GM12865 (cell line): ENCODE results near the gene MAN1A2.
A peak's percentile ranks its signal among the peaks of the same experiment; 100 is the strongest.

Experiments used
- DNase-seq: peaks from one replicate; pipeline ENCODE4 v3.0.0; 2010; ENCODE audit warnings: low read depth
- H3K4me3 ChIP-seq: 2 replicates; pipeline ENCODE4 v1.5.1; 2011; ENCODE audit warnings: mild to moderate bottlenecking, low read depth, low read length, control low read depth
- CTCF ChIP-seq: IDR thresholded peaks from 2 replicates; pipeline ENCODE4 v1.5.1; 2011; ENCODE audit warnings: low read length, control low read depth, low read depth, inconsistent platforms; ENCODE audit not compliant: insufficient read depth; ENCODE audit errors: missing control alignments

The MAN1A2 gene

DNA sequence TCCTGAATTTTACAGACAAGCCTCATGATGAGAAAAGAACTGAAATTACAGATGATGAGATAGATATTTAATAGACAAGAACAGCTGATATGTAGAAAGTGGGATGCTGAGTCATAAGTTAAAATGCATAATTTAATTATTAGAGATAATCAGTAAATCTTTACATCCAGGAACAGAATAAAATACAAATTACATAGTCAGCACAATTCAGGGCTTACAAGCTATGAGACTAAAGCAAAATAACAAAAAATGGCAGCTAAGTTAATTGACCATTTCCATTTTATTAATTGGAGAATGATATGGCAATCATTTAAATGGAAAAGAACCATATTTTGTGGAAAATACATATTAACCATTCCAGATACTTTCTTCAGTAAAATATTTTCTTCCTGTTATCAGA lies 40.2 kb upstream of the MAN1A2 start:
- no peak for TF ChIP-seq CTCF
- DNase-seq: no peak
- no peak overlapping the region for H3K4me3 ChIP-seq

- no peak overlapping the region for H3K4me3 ChIP-seq
- TF ChIP-seq CTCF: no peak
- no peak for DNase-seq
Observed at GRCh38 chr1:117335376-117336086, 31.7 kb upstream of the MAN1A2 start.

- no peak for TF ChIP-seq CTCF
Observed at GRCh38 chr1:117336088-117336817, 31.0 kb upstream of the MAN1A2 start.

GRCh38 chr1:117339866-117340700 lies 27.2 kb upstream of the MAN1A2 start:
- H3K4me3 ChIP-seq: no peak overlapping the region
- peak; percentile 25 for DNase-seq
- TF ChIP-seq CTCF: no peak

More at GRCh38 chr1:117336088-117336817, 31.0 kb upstream of the MAN1A2 start:
- DNase-seq: no peak
- no peak overlapping the region for H3K4me3 ChIP-seq

DNA sequence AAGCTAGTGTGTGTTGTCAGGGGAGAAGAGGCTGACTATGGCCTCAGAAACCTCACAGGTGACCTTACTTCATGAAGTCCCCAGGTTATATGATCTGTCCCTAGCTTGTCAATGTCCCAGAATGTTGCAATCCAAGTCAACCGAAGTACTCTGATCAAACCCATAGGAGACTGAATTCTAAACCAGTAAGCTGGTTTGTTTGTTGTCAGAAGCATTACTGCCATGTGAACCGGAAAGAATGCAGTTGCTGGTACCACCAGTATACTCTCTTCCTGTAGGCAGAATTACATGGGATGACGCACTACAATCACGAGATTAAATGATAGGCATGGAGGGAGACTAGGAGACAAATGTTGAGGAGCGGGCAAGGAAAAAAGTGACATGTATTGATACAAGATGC lies 26.1 kb upstream of the MAN1A2 start:
- DNase-seq: no peak
- TF ChIP-seq CTCF: no peak
- no peak overlapping the region for H3K4me3 ChIP-seq

DNA sequence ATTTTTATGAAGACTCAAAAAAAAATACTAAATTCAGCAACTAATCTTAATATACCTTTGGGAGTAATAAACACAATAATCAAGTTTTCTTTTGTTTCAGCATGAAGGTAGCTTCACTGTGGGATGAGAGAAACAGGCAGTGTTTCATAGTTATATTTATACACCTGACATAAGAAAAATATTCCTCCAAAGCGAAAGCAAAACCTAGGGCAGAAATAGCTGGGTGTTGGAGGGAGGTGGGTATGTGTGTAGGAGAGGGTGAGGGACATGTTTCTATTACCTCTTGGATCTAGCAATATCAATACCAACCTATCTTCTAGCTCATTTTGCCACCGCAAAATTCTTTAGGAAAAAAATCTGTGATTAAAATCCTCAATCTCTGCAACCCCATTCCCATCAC lies 24.9 kb upstream of the MAN1A2 start:
- no peak for DNase-seq
- no peak for TF ChIP-seq CTCF
- H3K4me3 ChIP-seq: no peak overlapping the region
